Type B pancreatic cell (in vitro differentiated cells): ENCODE measurements around the gene C8B. TPM values are rescaled to one million over a fixed set of nuclear protein-coding genes. Genes with fewer than 3 reads are reported as not detected.

Experiments
- DNase-seq: peaks from one replicate; pipeline ENCODE4 v3.0.0; 2021; ENCODE audit warnings: mixed read lengths; ENCODE audit not compliant: unreplicated experiment; ENCODE audit errors: extremely low spot score
- H3K27ac Mint-ChIP-seq: 2 replicates; pipeline ENCODE4 v1.8.0; 2021; ENCODE audit warnings: mild to moderate bottlenecking, mixed read lengths
- H3K27me3 Mint-ChIP-seq: 2 replicates; pipeline ENCODE4 v1.8.0; 2021; ENCODE audit warnings: mixed read lengths
- H3K36me3 Mint-ChIP-seq: 2 replicates; pipeline ENCODE4 v1.8.0; 2021; ENCODE audit warnings: mixed read lengths
- H3K4me1 Mint-ChIP-seq: one replicate; pipeline ENCODE4 v1.8.0; 2021; ENCODE audit warnings: mixed read lengths; ENCODE audit not compliant: unreplicated experiment
- H3K4me3 Mint-ChIP-seq: 2 replicates; pipeline ENCODE4 v1.8.0; 2021; ENCODE audit warnings: mild to moderate bottlenecking, mixed read lengths
- H3K9me3 Mint-ChIP-seq: 2 replicates; pipeline ENCODE4 v1.8.0; 2021; ENCODE audit warnings: mixed read lengths
- total RNA-seq: library from RNA; stranded (reverse); gene quantifications from 2 replicates; pipeline ENCODE4 v1.2.1, GENCODE V29; 2021; ENCODE audit warnings: low replicate concordance
- TF ChIP-seq, protein P1 (sequence below): fragments of 200-600 bp; sonication (generic); conservative IDR thresholded peaks from 2 replicates; pipeline ENCODE4 v1.5.0; 2021; ENCODE audit warnings: antibody characterized with exemption, mild to moderate bottlenecking

C8B gene
- total RNA-seq, 1 donor from 2014 or later: 0.68 TPM

DNA sequence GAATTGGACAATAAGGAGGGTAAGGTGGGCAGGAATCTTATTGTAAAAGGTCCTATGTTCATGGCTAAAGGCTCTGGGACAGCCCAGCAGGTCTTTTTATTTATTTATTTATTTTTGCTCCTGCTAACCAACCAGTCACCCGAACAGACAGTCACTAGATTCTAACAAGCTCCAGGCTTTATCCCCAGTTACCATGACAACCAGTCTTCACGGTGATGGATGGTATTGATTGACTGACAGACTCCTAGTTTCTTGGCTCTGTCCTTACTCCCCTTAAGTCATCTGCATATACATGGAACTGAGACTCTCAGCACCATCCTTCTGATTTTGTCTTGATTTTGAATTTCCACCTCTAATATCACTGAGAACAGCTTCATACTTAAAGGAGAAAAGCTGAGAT, 66.9 kb downstream of the C8B start:
- Mint-ChIP-seq H3K4me3 (no peak overlapping the region), H3K4me1 (peaks cover 12% of the 10 kb centered on the region), H3K9me3 (no peaks in the 10 kb centered on the region), H3K27me3 (peaks cover 12% of the 10 kb centered on the region), H3K36me3 (no peaks in the 10 kb centered on the region), H3K27ac (no peak overlapping the region)
- DNase-seq: no peak
- TF ChIP-seq, protein P1, sequence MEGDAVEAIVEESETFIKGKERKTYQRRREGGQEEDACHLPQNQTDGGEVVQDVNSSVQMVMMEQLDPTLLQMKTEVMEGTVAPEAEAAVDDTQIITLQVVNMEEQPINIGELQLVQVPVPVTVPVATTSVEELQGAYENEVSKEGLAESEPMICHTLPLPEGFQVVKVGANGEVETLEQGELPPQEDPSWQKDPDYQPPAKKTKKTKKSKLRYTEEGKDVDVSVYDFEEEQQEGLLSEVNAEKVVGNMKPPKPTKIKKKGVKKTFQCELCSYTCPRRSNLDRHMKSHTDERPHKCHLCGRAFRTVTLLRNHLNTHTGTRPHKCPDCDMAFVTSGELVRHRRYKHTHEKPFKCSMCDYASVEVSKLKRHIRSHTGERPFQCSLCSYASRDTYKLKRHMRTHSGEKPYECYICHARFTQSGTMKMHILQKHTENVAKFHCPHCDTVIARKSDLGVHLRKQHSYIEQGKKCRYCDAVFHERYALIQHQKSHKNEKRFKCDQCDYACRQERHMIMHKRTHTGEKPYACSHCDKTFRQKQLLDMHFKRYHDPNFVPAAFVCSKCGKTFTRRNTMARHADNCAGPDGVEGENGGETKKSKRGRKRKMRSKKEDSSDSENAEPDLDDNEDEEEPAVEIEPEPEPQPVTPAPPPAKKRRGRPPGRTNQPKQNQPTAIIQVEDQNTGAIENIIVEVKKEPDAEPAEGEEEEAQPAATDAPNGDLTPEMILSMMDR: no peak

DNA sequence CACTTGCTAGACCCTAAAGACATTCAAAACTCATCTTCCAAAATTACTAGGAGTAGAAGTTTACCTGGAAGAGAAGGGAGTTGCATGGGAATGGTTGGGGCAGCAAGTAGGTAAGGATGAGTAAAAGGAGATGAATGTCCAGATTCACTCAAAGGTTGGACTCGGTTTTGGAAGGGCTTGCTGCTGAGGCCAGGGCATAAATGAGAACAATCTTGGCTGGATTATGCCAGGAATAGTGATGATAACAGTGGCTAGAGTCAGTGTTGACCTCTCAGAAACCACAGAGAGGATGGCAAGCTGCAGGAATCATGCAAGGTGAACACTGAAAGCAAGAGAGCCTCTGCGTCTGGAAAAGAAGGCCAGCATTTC, 67.8 kb downstream of the C8B start:
- Mint-ChIP-seq H3K27ac (no peak overlapping the region), H3K27me3 (peaks cover 12% of the 10 kb centered on the region), H3K36me3 (no peaks in the 10 kb centered on the region), H3K9me3 (no peaks in the 10 kb centered on the region), H3K4me3 (no peak overlapping the region), H3K4me1 (peaks cover 11% of the 10 kb centered on the region)
- TF ChIP-seq, protein P1: no peak
- DNase-seq: no peak

DNA sequence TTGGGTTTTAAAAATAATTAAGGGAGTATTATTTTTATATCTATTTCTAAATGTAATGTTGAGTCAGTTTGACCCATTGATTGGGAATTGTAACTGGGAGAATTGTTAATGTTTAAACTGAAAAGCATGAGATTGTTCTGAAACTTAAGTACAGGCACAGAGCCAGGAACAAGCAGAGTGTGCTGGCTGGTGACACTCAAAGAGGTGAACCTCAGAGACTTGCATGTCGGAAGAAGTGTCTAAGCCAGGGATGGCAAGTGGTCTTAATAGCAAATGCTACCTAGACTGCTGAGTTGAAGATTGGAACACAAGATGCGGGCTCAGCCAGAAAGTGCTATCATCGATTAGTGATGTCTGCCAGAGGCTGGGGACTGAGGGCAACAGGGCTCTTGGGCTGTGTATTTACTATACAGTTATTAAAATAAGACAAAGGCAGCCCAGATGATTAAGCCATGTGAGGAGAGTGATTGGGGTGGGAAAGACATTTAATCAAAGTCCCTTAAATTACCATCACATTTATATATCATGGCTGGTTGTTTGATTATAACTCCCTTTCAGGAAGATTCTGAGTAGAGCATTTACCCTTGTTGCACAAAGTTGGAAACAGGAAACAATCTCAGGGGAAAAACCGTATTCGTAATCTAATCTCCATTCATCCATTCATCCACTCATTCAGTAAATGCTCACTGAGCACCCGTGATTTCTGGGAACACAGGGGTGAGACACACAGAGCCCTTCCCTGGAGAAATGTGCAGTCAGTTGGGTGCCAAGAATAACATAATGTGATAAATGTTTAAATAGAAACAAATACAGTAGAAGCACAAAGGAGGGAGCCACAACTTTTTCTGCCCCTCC, 68.4 kb downstream of the C8B start:
- TF ChIP-seq, protein P1: no peak
- H3K9me3 Mint-ChIP-seq: no peaks in the 10 kb centered on the region
- DNase-seq: no peak
- no peaks in the 10 kb centered on the region for H3K36me3 Mint-ChIP-seq
- no peak overlapping the region for H3K27ac Mint-ChIP-seq
- H3K4me1 Mint-ChIP-seq: peaks cover 8% of the 10 kb centered on the region
- no peak overlapping the region for H3K4me3 Mint-ChIP-seq
- H3K27me3 Mint-ChIP-seq: peaks cover 12% of the 10 kb centered on the region

DNA sequence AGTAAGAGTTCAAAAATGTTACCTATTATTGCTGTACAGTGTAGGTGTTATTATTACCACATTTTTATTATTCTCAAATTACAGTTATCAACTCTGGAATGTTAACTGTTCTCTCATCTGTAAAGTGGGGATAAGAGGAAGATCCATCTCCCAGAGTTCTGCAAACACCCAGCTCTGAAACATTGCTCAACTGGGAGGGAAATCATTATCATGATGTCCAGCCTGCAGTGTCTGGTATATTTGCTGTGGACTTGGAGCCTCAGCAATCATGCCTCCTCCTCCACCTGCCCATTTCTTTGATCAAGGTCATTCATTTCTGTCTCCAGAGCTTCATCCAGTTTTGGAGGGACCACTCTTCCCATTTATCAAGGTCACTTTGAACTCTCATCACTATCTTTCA, 71.8 kb downstream of the C8B start:
- Mint-ChIP-seq H3K4me1 (peaks cover 3% of the 10 kb centered on the region), H3K4me3 (no peak overlapping the region), H3K27ac (no peak overlapping the region), H3K9me3 (no peaks in the 10 kb centered on the region), H3K27me3 (peaks cover 3% of the 10 kb centered on the region), H3K36me3 (no peaks in the 10 kb centered on the region)
- TF ChIP-seq, protein P1: no peak
- no peak for DNase-seq

DNA sequence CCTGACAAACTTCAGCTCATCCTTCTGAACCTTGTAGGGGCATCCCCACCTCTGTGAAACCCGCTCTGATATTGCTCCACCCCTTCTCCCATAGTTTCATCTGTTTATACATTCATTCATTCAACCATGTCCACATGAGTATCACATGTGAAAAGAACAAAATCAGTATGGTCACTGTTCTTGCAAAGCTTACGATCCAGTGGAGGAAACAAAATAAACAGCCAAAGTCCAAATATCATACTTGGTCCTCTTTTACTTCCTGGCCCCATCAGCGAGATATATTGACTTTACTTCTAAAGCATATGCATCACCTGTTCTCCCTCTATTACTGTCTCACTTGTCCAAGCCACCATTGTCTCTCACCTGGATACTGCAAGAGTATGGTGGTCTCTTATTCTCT, 75.6 kb downstream of the C8B start:
- no peak overlapping the region for H3K4me3 Mint-ChIP-seq
- no peaks in the 10 kb centered on the region for H3K36me3 Mint-ChIP-seq
- H3K9me3 Mint-ChIP-seq: no peaks in the 10 kb centered on the region
- TF ChIP-seq, protein P1: no peak
- H3K4me1 Mint-ChIP-seq: no peaks in the 10 kb centered on the region
- peaks cover 3% of the 10 kb centered on the region for H3K27me3 Mint-ChIP-seq
- H3K27ac Mint-ChIP-seq: no peak overlapping the region
- no peak for DNase-seq
